HG03378 (cell line): ENCODE measurements around the gene SLC1A7.

ENCODE experiments used
- ATAC-seq: cut with Tn5 transposase; IDR thresholded peaks from one replicate; pipeline ENCODE4 v1.9.1; 2021; ENCODE audit warnings: mild to moderate bottlenecking, moderate library complexity; ENCODE audit not compliant: unreplicated experiment

SLC1A7 gene

DNA sequence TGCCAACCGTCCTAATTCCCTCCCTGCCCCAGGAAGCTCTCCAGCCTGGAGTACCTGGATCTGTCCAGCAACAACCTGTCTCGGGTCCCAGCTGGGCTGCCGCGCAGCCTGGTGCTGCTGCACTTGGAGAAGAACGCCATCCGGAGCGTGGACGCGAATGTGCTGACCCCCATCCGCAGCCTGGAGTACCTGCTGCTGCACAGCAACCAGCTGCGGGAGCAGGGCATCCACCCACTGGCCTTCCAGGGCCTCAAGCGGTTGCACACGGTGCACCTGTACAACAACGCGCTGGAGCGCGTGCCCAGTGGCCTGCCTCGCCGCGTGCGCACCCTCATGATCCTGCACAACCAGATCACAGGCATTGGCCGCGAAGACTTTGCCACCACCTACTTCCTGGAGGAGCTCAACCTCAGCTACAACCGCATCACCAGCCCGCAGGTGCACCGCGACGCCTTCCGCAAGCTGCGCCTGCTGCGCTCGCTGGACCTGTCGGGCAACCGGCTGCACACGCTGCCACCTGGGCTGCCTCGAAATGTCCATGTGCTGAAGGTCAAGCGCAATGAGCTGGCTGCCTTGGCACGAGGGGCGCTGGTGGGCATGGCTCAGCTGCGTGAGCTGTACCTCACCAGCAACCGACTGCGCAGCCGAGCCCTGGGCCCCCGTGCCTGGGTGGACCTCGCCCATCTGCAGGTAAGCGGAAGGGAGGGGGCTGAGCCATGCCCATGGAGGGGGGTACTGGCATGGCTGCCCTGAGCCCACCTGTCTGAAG, 63.9 kb downstream of the SLC1A7 start:
- ATAC-seq = no peak

DNA sequence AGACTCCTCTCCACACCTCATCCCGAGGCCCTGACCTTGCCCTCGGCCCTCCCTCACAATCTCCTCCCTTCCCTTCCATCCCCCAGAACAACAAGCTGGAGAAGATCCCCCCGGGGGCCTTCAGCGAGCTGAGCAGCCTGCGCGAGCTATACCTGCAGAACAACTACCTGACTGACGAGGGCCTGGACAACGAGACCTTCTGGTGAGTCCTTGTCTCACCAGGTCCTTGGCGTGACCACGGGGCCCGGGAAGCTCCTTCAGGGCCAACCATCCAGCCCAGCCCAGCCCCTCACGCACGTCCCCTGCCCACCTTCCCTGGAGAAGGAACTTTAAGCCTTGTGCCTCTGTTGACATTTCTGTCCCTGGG, 64.9 kb downstream of the SLC1A7 start:
- ATAC-seq = no peak

GRCh38 chr1:53076721-53077598, 65.5 kb downstream of the SLC1A7 start:
- no peak for ATAC-seq

- ATAC-seq = no peak
These were observed 66.3 kb downstream of the SLC1A7 start for GRCh38 chr1:53076165-53076564.

DNA sequence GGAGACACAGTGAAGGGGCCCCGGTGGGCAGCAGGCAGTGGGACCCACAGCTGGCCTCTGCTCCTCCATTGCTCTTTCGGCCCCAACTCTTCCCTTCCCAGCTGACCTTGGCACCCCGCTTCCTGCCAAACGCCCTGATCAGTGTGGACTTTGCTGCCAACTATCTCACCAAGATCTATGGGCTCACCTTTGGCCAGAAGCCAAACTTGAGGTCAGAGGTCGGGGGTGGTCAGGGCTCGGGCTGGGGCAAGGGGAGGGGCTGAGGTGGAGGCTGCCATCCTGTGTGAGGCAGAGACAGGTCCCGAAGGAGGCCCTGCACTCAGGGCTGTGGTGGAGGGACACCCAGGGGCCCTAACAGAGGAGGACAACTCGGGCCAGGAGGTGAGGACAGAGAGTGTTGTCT, 66.7 kb downstream of the SLC1A7 start:
- no peak for ATAC-seq

DNA sequence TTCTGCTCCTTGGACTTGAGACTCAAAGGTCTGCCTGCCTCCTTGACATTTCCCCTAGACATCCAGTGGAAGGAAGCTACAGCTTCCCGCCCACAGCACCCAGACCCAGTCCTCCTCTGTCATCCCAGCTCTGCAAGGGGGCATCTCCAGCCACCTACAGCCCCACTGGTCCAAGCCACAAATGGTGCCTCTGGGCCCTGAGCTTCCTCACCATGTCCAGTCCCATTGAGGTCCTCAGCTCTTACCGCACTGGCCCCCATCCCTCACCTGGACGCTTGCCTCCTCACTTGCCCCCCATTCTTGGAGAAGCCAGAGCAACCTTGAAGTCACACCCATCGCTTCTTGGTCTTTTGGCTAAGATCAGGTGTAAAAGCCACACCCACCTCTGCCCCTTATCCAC, 67.2 kb downstream of the SLC1A7 start:
- ATAC-seq = no peak

GRCh38 chr1:53074313-53075154, 67.9 kb downstream of the SLC1A7 start:
- ATAC-seq = no peak

- no peak for ATAC-seq
These were observed 68.5 kb downstream of the SLC1A7 start for GRCh38 chr1:53073868-53074311.

DNA sequence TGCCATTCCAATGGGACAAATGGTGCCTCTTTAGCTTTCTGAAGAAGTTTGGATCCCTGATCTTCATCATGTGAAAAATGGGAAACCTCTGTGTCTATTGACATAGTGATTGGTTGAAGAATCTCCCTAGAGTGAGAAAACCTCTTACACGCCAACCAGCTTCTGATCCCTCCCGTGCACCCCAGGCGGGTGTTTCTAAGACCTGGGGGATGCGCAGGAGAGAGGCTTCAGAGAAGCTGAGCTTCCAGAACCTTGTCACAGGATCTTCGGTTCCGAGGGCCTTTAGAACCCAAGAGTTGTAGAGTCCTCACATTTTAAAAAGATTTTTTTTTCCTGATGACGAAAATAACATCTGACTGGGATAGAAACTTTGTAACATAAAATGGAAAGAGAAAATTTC, 69.2 kb downstream of the SLC1A7 start:
- ATAC-seq = no peak

GRCh38 chr1:53071915-53072314, 70.5 kb downstream of the SLC1A7 start:
- ATAC-seq = no peak

DNA sequence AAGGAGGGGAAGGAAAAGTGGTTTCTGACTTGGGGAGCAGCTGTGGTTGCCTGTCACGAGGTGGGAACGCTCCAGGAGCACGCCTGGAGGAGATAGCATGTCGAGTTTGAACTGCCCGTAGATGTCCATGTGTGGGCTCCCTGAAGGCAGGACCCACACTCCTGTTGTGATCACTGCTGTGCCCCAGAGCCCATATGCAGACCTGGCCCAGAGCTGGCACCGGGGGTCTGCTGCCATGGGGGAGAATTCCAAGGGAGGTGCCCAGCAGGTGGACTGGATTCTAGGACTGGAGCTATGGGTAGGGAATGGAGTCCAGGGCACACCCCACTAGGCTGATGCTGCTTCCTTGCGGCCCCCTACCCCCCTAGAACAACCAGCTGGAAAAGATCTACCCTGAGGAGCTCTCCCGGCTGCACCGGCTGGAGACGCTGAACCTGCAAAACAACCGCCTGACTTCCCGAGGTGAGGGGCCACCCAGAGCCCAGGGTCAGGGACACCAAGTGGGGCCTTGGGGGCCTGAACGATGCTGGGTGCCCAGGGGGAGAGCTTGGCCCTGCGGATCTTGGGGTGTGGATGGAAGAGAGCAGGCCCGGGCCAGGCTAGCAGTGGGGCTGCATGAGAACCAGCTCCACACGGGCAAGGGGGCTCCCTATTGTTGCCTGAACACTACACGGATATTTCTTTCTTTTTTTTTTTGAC, 71.1 kb downstream of the SLC1A7 start:
- no peak for ATAC-seq

DNA sequence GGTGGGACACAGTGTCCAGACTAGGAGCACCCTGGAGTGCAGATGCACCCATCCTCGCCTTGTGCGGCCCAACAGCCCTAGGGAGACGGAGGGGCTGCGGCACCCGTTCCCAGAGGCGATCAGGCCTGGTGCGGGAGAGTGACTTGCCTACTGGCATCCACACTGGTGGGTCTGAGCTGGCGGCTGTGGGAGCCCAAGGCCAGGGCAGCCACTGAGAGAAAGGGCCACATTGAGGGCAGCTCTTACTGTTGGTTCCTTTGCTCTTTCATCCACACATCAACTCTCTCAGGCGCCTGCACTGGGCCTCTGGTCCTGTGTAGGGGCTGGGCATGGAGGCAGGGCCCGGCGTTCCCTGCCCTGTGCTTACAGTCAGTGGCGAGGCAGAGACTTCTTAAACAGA, 71.8 kb downstream of the SLC1A7 start:
- ATAC-seq = no peak

DNA sequence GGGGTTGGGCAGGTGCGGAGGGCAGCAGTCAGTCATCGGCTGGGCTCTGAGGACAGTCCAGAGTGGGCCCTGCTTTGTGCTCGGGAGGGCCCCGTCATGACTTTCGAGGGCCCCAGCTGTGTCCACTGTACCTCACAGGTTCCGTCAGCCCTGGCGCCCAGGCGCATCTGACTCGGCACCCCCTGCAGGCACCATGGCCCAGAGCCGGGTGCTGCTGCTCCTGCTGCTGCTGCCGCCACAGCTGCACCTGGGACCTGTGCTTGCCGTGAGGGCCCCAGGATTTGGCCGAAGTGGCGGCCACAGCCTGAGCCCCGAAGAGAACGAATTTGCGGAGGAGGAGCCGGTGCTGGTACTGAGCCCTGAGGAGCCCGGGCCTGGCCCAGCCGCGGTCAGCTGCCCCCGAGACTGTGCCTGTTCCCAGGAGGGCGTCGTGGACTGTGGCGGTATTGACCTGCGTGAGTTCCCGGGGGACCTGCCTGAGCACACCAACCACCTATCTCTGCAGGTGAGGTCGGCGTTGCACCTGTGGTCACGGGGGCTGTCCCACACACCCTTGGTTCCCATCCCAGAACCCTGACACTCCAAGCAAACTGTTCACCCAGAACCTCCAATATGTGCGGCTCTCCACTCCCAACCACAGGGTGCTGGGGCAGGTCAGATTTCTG, 72.6 kb downstream of the SLC1A7 start:
- ATAC-seq = no peak

GRCh38 chr1:53069265-53069662, 73.2 kb downstream of the SLC1A7 start:
- no peak for ATAC-seq

DNA sequence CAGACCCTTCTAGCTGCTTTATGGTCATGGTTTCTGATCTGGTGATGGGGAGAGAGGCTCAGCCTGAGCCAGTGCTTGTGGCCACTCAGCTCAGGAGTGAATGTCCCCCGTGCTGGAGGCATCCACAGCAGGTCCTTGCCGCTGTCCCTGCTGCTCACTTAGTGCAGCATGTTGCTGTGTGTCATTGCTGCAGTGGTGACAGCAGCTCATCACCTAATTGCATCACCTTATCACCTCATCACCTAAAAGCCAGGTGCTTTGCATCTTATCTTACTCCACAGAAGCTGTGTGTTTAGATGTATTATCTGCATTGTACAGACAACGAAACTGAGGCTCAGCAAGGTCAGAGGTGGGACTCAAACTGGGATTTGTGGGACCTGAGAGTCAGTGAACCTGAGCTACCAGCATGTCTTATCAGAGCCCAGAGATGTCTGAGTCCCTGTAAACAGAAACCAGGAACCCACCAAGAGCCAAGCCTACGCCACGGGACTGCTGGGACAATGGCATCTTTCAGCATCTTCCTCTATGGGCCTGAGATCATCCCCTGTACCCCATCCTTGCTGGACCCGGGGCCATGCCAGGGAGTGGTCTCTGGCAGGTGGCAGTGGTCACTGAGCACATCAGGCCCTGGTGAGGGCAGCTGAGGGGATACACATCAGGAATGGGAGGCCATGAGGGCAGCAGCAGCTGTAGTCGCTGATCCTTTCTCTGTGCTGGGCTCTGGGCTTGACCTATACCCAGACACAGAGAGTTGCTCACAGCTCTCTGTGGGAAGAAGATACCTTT, 73.9 kb downstream of the SLC1A7 start:
- no peak for ATAC-seq

DNA sequence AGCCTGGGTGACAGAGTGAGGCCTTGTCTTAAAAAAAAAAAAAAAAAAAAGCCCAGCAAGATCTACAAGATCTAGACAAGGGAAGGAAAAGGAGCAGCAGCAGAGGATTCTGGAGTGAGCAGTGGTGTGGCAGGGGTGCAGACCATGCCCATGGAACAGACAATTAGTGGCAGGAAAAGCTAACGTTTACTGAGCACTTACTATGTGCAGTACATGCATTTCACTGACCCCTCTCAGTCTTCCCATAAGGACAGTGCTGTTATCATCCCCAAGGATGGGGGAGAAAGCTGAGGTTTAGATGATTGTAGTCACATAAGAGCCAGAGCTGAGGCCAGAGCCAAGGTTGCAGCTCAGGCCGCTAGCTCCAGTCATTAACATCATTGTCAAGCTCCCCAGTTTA, 74.6 kb downstream of the SLC1A7 start:
- no peak for ATAC-seq

GRCh38 chr1:53066891-53067738, 75.3 kb downstream of the SLC1A7 start:
- no peak for ATAC-seq

- no peak for ATAC-seq
These were observed 76.0 kb downstream of the SLC1A7 start for GRCh38 chr1:53066488-53066887.
